Right hindlimb (tissue), 1 donor: ENCODE results near the gene SOX12.
"Not testable (repeated sequence)": the region's sequence is repeated elsewhere in the genome, so short reads cannot be mapped to it uniquely, and the experiment has no call there.

Experiments
- DNase-seq: peaks from one replicate; pipeline ENCODE4 v3.0.0-alpha.2; 2018

Gene SOX12

GRCh38 chr20:363319-364078 lies 38.1 kb downstream of the SOX12 start:
- DNase-seq = no peak

- no peak for DNase-seq
Observed at GRCh38 chr20:364905-365794, 39.8 kb downstream of the SOX12 start.

- no peak for DNase-seq
Observed at GRCh38 chr20:366041-366718, 40.8 kb downstream of the SOX12 start.

GRCh38 chr20:366719-367485 lies 41.5 kb downstream of the SOX12 start:
- DNase-seq = no peak

- no peak for DNase-seq
Observed at GRCh38 chr20:367486-367887, 42.1 kb downstream of the SOX12 start.

GRCh38 chr20:368915-369314 lies 43.6 kb downstream of the SOX12 start:
- DNase-seq = no peak

- DNase-seq = no peak
Observed at GRCh38 chr20:370151-370600, 44.8 kb downstream of the SOX12 start.

- no peak for DNase-seq
Observed at GRCh38 chr20:370977-371754, 45.8 kb downstream of the SOX12 start.

GRCh38 chr20:371755-372542 lies 46.6 kb downstream of the SOX12 start:
- peak; percentile 54 for DNase-seq

GRCh38 chr20:372543-373082 lies 47.3 kb downstream of the SOX12 start:
- not testable (repeated sequence) for DNase-seq

GRCh38 chr20:373171-373890 lies 48.0 kb downstream of the SOX12 start:
- peak; percentile 39 for DNase-seq

GRCh38 chr20:375265-375889 lies 50.0 kb downstream of the SOX12 start:
- DNase-seq = no peak

GRCh38 chr20:376089-376488 lies 50.7 kb downstream of the SOX12 start:
- DNase-seq = no peak

- DNase-seq = no peak
Observed at GRCh38 chr20:376750-377149, 51.4 kb downstream of the SOX12 start.

GRCh38 chr20:377578-377977 lies 52.2 kb downstream of the SOX12 start:
- DNase-seq = not testable (repeated sequence)

GRCh38 chr20:378961-379336 lies 53.6 kb downstream of the SOX12 start:
- no peak for DNase-seq
